GM12878 (cell line): Measurements from ENCODE around the gene POLD1. TPM values are rescaled to one million over a fixed set of nuclear protein-coding genes. Genes with fewer than 3 reads are reported as not detected.
"Not testable (repeated sequence)": the region's sequence is repeated elsewhere in the genome, so short reads cannot be mapped to it uniquely, and the experiment has no call there.

ENCODE experiments used
- ATAC-seq: fragments of 200-7000 bp; cut with Tn5 transposase; 3 replicates; pipeline ENCODE4 v1.9.1; 2020; ENCODE audit warnings: mild to moderate bottlenecking, moderate library complexity
- BruUV-seq: library from RNA; stranded (reverse); fragments of 400-500 nt; replicated peaks from 2 replicates; lab custom pipeline; 2021; lab: Mats Ljungman, UMichigan
- CTCF ChIA-PET: fragments of 300-600 bp; sonication (Branson Sonifier 250); formaldehyde crosslinking; extraction: SDS; loops from one replicate; lab custom pipeline; 2021; ENCODE audit warnings: inconsistent platforms; lab: Yijun Ruan, JAX
- POLR2A ChIA-PET: fragments of 350-600 bp; formaldehyde crosslinking; extraction: SDS; loops from one replicate; lab custom pipeline; 2021; ENCODE audit warnings: inconsistent platforms; lab: Charles Lee
- RAD21 ChIA-PET: fragments of 300-600 bp; sonication (Branson Sonifier 250); formaldehyde crosslinking; loops from one replicate; lab custom pipeline; 2023; ENCODE audit warnings: antibody characterized with exemption; ENCODE audit not compliant: unreplicated experiment; lab: Charles Lee
- SMC1A ChIA-PET: fragments of 300-600 bp; sonication (Branson Sonifier 250); formaldehyde crosslinking; loops from one replicate; lab custom pipeline; 2023; ENCODE audit not compliant: unreplicated experiment, uncharacterized antibody; lab: Charles Lee
- DNase-seq: peaks from one replicate; pipeline ENCODE4 v3.0.0-alpha.2; 2011; ENCODE audit warnings: low read depth, low spot score
- FAIRE-seq: peaks from 3 replicates; lab custom pipeline; 2011; peaks lifted over from hg19 to GRCh38; lab: Jason Lieb, UNC
- H2AFZ ChIP-seq: 2 replicates; pipeline ENCODE4 v1.6.0; 2011; ENCODE audit warnings: low read depth, low read length, control low read depth; ENCODE audit not compliant: control insufficient read depth
- H3K27ac ChIP-seq: 2 replicates; pipeline ENCODE4 v1.5.1; 2011; ENCODE audit warnings: control low read depth; ENCODE audit not compliant: control insufficient read depth, insufficient read depth
- H3K27me3 ChIP-seq, 2 experiments: replicated peaks in 1 of 2; 2 replicates each; pipeline versions ENCODE4 v1.6.0 to v1.6.1; 2011; ENCODE audit warnings: low read length in 1 of 2; ENCODE audit not compliant: control insufficient read depth in 2 of 2, insufficient read depth in 2 of 2
- H3K36me3 ChIP-seq, 2 experiments: 2 replicates each; pipeline ENCODE4 v1.5.1; 2011; ENCODE audit warnings: low read length in 1 of 2; ENCODE audit not compliant: control insufficient read depth in 2 of 2, insufficient read depth in 2 of 2
- H3K4me1 ChIP-seq: 2 replicates; pipeline ENCODE4 v1.6.1; 2011; ENCODE audit warnings: mild to moderate bottlenecking, low read length, moderate library complexity, mixed read lengths; ENCODE audit not compliant: control insufficient read depth, insufficient read depth
- H3K4me2 ChIP-seq: 2 replicates; pipeline ENCODE4 v1.6.0; 2011; ENCODE audit warnings: control low read depth; ENCODE audit not compliant: control insufficient read depth, insufficient read depth
- H3K4me3 ChIP-seq: fragments of 200-600 bp; sonication (generic); 2 replicates; pipeline ENCODE4 v1.5.1; 2016
- H3K79me2 ChIP-seq: 2 replicates; pipeline ENCODE4 v1.6.0; 2011; ENCODE audit warnings: low read length; ENCODE audit not compliant: control insufficient read depth, insufficient read depth
- H3K9ac ChIP-seq: 2 replicates; pipeline ENCODE4 v1.8.0; 2011; ENCODE audit warnings: low read length, control low read depth, mixed read lengths; ENCODE audit not compliant: control insufficient read depth, insufficient read depth
- H3K9me3 ChIP-seq: replicated peaks from 3 replicates; pipeline ENCODE4 v1.5.1; 2011; ENCODE audit warnings: mild to moderate bottlenecking, low read length; ENCODE audit not compliant: control insufficient read depth, insufficient read depth
- H4K20me1 ChIP-seq: 2 replicates; pipeline ENCODE4 v1.6.0; 2011; ENCODE audit not compliant: control insufficient read depth, insufficient read depth
- NR2F1 ChIP-seq: fragments of 450-650 bp; conservative IDR thresholded peaks from 2 replicates; pipeline ENCODE4 v1.6.1; 2017; ENCODE audit warnings: mild to moderate bottlenecking
- POLR2A ChIP-seq: IDR thresholded peaks from 2 replicates; pipeline ENCODE4 v1.6.1; 2011; ENCODE audit warnings: low read depth, mild to moderate bottlenecking, low read length
- TCF7 ChIP-seq: IDR thresholded peaks from 2 replicates; pipeline ENCODE4 v1.6.1; 2014; ENCODE audit warnings: antibody characterized with exemption, borderline replicate concordance
- WGBS: methylation state at CpG from one replicate; pipeline ENCODE4 v1.1.6; 2016; ENCODE audit warnings: low lambda C conversion rate; ENCODE audit not compliant: insufficient replicate concordance, insufficient coverage; ENCODE audit errors: missing lambda C conversion rate; 5-methylcytosine and 5-hydroxymethylcytosine counted together
- in situ Hi-C: fragments of 300-500 bp; cut with MboI; formaldehyde crosslinking; loops from 9 replicates; pipeline ENCODE4 v1.14.3; 2018; ENCODE audit warnings: mixed read lengths
- intact Hi-C: fragments of 100-400 bp; cut with micrococcal nuclease; formaldehyde crosslinking; loops from one replicate; pipeline ENCODE4 v1.14.2; 2022; ENCODE audit not compliant: unreplicated experiment
- polyA plus RNA-seq, 11 experiments: library from polyadenylated mRNA; depleted of rRNA in 4 of 11; unstranded in 6 of 11; stranded (reverse) in 5 of 11; fragments of >200 nt; fragmentation: Nextera tagmentation in 4 of 11; fragmentation: Illumina TruSeq in 1 of 11; extraction: Ambion mirVana in 4 of 11; extraction: Trizol in 1 of 11; gene quantifications; 1 replicate in 1 of 11; 2 replicates in 10 of 11; pipeline versions ENCODE4 v1.2.1 to v1.2.3, GENCODE V29; 2011 to 2016; ENCODE audit warnings: inconsistent platforms in 2 of 11, missing spikeins in 2 of 11, low read depth in 1 of 11
- total RNA-seq, 4 experiments: library from RNA; depleted of rRNA in 3 of 4; stranded (reverse); fragments of >200 nt in 3 of 4; fragmentation: Illumina TruSeq in 1 of 4; extraction: Trizol in 1 of 4; gene quantifications; 2 replicates each; pipeline versions ENCODE4 v1.2.1 to v1.2.3, GENCODE V29; 2013 to 2021

POLD1 gene
- total and polyA plus RNA-seq, 10 of the 15 experiments (the other 5 are each of a cell fraction or from before 2014, with no cell fraction given) = 0.76 to 165 (median 63.4) TPM

- SMC1A ChIA-PET = interaction anchor here (0.8 to 3.7 kb wide), 5 partner anchors 10 to 26 kb away, joined by 3 to 49 read pairs (median 7); no protein-coding TSS in a partner anchor
- Histone ChIP-seq H3K79me2 (peaks cover 16% of the 10 kb centered on the region), H2AFZ (no peak overlapping the region), H3K27me3 (no peaks in the 10 kb centered on the region), H4K20me1 (no peaks in the 10 kb centered on the region), H3K27ac (no peak overlapping the region), H3K4me2 (no peak overlapping the region), H3K9ac (no peak overlapping the region), H3K36me3 (peaks cover 11 to 24% of the 10 kb centered on the region in 2 experiments), H3K4me1 (peaks cover 36% of the 10 kb centered on the region), H3K4me3 (no peak overlapping the region), H3K9me3 (peaks cover 8% of the 10 kb centered on the region)
- no peak for ATAC-seq
- no TSS peak for BruUV-seq
- CTCF ChIA-PET = interaction anchor here (1.0 to 1.2 kb wide), 2 partner anchors 13 to 24 kb away, joined by 3 read pairs; no protein-coding TSS in a partner anchor
- in situ Hi-C loops = loop anchor here (25.0 kb wide), 1 partner anchor 1027 kb away; the partner anchor contains the start of genes CLDND2, ETFB and NKG7
- 79% methylated on average over 12 of the region's 12 CpGs for WGBS
- POLR2A ChIA-PET = interaction anchor here (1.2 to 2.2 kb wide), 3 partner anchors 9 to 22 kb away, joined by 4 to 12 read pairs (median 5); no protein-coding TSS in a partner anchor
- intact Hi-C loops = no loop called here
- TF ChIP-seq POLR2A (peak; percentile 68), TCF7 (no peak)
- RAD21 ChIA-PET = interaction anchor here (0.9 to 1.2 kb wide), 2 partner anchors 19 to 126 kb away, joined by 3 to 5 read pairs; no protein-coding TSS in a partner anchor
- FAIRE-seq = no peak
- no peak for DNase-seq
Measured at GRCh38 chr19:50334741-50335421, 49.3 kb upstream of the POLD1 start.

- H3K9ac ChIP-seq, DNase-seq, SMC1A ChIA-PET, ATAC-seq, H3K4me2 ChIP-seq, H3K4me3 ChIP-seq, H3K27ac ChIP-seq, intact Hi-C loops, RAD21 ChIA-PET, H3K27me3 ChIP-seq, H4K20me1 ChIP-seq, FAIRE-seq, H2AFZ ChIP-seq: not testable (repeated sequence)
- TSS peak; percentile 9 for BruUV-seq
- H3K79me2 ChIP-seq = peaks cover 32% of the 10 kb centered on the region
- H3K9me3 ChIP-seq = peaks cover 14% of the 10 kb centered on the region
- 71% methylated on average over 6 of the region's 6 CpGs for WGBS
- in situ Hi-C loops = loop anchor here (25.0 kb wide), 1 partner anchor 1025 kb away; the partner anchor contains the start of genes CLDND2, ETFB and NKG7
- peaks cover 30% of the 10 kb centered on the region for H3K4me1 ChIP-seq
- H3K36me3 ChIP-seq = peaks cover 12 to 24% of the 10 kb centered on the region in 2 experiments
- ChIA-PET POLR2A (interaction anchor here (0.7 to 1.6 kb wide), 3 partner anchors 8 to 21 kb away, joined by 3 to 4 read pairs (median 3); partner anchors contain the start of gene KCNC3), CTCF (interaction anchor here (3.1 kb wide), 1 partner anchor 20 kb away, joined by 8 read pairs; no protein-coding TSS in a partner anchor)
- 0 out of 2 replicates have a peak, but pooled peaks have one; percentile 47 for TF ChIP-seq NR2F1
Measured at GRCh38 chr19:50337031-50337430, 47.1 kb upstream of the POLD1 start.
